HEK293 (cell line): ENCODE data around the gene USP5.
A peak's percentile ranks its signal among the peaks of the same experiment; 100 is the strongest.

ENCODE experiments used
- CTCF ChIA-PET: fragments of 350-600 bp; formaldehyde crosslinking; extraction: SDS; loops from one replicate; lab custom pipeline; 2021; ENCODE audit warnings: antibody characterized with exemption; lab: Yijun Ruan, JAX
- POLR2A ChIA-PET: fragments of 300-600 bp; formaldehyde crosslinking; extraction: SDS; loops from one replicate; lab custom pipeline; 2020; ENCODE audit warnings: antibody characterized with exemption, inconsistent platforms; lab: Yijun Ruan, JAX
- H3K27ac ChIP-seq: fragments of 200-500 bp; sonication (Bioruptor generic); 2 replicates; pipeline ENCODE4 v1.5.1; 2014; ENCODE audit warnings: low read depth, low read length, control low read depth, inconsistent platforms; ENCODE audit errors: extremely low read depth
- H3K36me3 ChIP-seq, 2 experiments: fragments of 200-500 bp in 1 of 2; sonication (Bioruptor generic) in 1 of 2; 1 replicate in 1 of 2; 2 replicates in 1 of 2; pipeline ENCODE4 v1.5.1; 2014 to 2017; ENCODE audit warnings: inconsistent platforms in 2 of 2, low read length in 2 of 2; ENCODE audit not compliant: control insufficient read depth in 2 of 2, insufficient read depth in 1 of 2
- H3K4me1 ChIP-seq: fragments of 200-500 bp; sonication (Bioruptor generic); 2 replicates; pipeline ENCODE4 v1.5.1; 2014; ENCODE audit warnings: mild to moderate bottlenecking, low read length, inconsistent platforms; ENCODE audit not compliant: control insufficient read depth, insufficient read depth
- H3K4me3 ChIP-seq: 2 replicates; pipeline ENCODE4 v1.5.1; 2011; ENCODE audit warnings: low read depth, mild to moderate bottlenecking, control low read depth, low read length, moderate library complexity
- H3K9me3 ChIP-seq: fragments of 200-500 bp; sonication (Bioruptor generic); 2 replicates; pipeline ENCODE4 v1.5.1; 2014; ENCODE audit warnings: low read depth, low read length, inconsistent platforms; ENCODE audit not compliant: control insufficient read depth, insufficient read depth
- GLI2 ChIP-seq: fragments of 450-650 bp; formaldehyde crosslinking; IDR thresholded peaks from 2 replicates; pipeline ENCODE4; 2017; ENCODE audit warnings: missing biosample characterization, missing genetic modification characterization, low read depth, borderline replicate concordance
- GLIS1 ChIP-seq: fragments of 450-650 bp; formaldehyde crosslinking; IDR thresholded peaks from 2 replicates; pipeline ENCODE4 v1.5.1; 2016; ENCODE audit warnings: missing biosample characterization, missing genetic modification characterization
- GLIS2 ChIP-seq: fragments of 450-650 bp; formaldehyde crosslinking; IDR thresholded peaks from 2 replicates; pipeline ENCODE4 v1.5.1; 2016; ENCODE audit warnings: missing biosample characterization, missing genetic modification characterization
- PATZ1 ChIP-seq: fragments of 450-650 bp; formaldehyde crosslinking; IDR thresholded peaks from 2 replicates; pipeline ENCODE4 v1.5.1; 2016; ENCODE audit warnings: missing biosample characterization, missing genetic modification characterization
- ZBTB8A ChIP-seq: fragments of 450-650 bp; formaldehyde crosslinking; IDR thresholded peaks from 2 replicates; pipeline ENCODE4 v1.5.1; 2016; ENCODE audit warnings: missing biosample characterization, missing genetic modification characterization
- ZEB2 ChIP-seq: fragments of 450-650 bp; formaldehyde crosslinking; IDR thresholded peaks from 2 replicates; pipeline ENCODE4 v1.5.1; 2016; ENCODE audit warnings: missing biosample characterization, missing genetic modification characterization
- ZNF114 ChIP-seq: fragments of 450-650 bp; formaldehyde crosslinking; IDR thresholded peaks from 2 replicates; pipeline ENCODE4 v1.5.0; 2017; ENCODE audit warnings: missing biosample characterization, missing genetic modification characterization
- ZNF132 ChIP-seq: fragments of 450-650 bp; formaldehyde crosslinking; IDR thresholded peaks from 2 replicates; pipeline ENCODE4 v1.5.1; 2017; ENCODE audit warnings: missing biosample characterization, missing genetic modification characterization, borderline replicate concordance
- ZNF138 ChIP-seq: fragments of 450-650 bp; formaldehyde crosslinking; IDR thresholded peaks from 2 replicates; pipeline ENCODE4 v1.5.1; 2016; ENCODE audit warnings: missing biosample characterization, missing genetic modification characterization, borderline replicate concordance
- ZNF169 ChIP-seq: fragments of 450-650 bp; formaldehyde crosslinking; IDR thresholded peaks from 2 replicates; pipeline ENCODE4 v1.5.1; 2016; ENCODE audit warnings: missing biosample characterization, missing genetic modification characterization
- ZNF280C ChIP-seq: fragments of 450-650 bp; formaldehyde crosslinking; IDR thresholded peaks from 2 replicates; pipeline ENCODE4 v1.5.1; 2016; ENCODE audit warnings: missing biosample characterization, missing genetic modification characterization
- ZNF341 ChIP-seq: fragments of 450-650 bp; formaldehyde crosslinking; IDR thresholded peaks from 2 replicates; pipeline ENCODE4; 2016; ENCODE audit warnings: low read depth, missing biosample characterization, missing genetic modification characterization
- ZNF398 ChIP-seq: fragments of 450-650 bp; formaldehyde crosslinking; IDR thresholded peaks from 2 replicates; pipeline ENCODE4 v1.5.1; 2017; ENCODE audit warnings: missing biosample characterization, missing genetic modification characterization
- ZNF514 ChIP-seq: fragments of 450-650 bp; formaldehyde crosslinking; IDR thresholded peaks from 2 replicates; pipeline ENCODE4 v1.5.1; 2016; ENCODE audit warnings: missing biosample characterization, missing genetic modification characterization
- ZNF624 ChIP-seq: fragments of 450-650 bp; formaldehyde crosslinking; IDR thresholded peaks from 2 replicates; pipeline ENCODE4 v1.5.1; 2017; ENCODE audit warnings: missing biosample characterization, missing genetic modification characterization
- ZNF704 ChIP-seq: fragments of 450-650 bp; formaldehyde crosslinking; IDR thresholded peaks from 2 replicates; pipeline ENCODE4 v1.5.1; 2016; ENCODE audit warnings: missing biosample characterization, missing genetic modification characterization
- ZSCAN18 ChIP-seq: fragments of 450-650 bp; formaldehyde crosslinking; IDR thresholded peaks from 2 replicates; pipeline ENCODE4 v1.5.1; 2016; ENCODE audit warnings: missing biosample characterization, missing genetic modification characterization
- ZSCAN4 ChIP-seq: fragments of 450-650 bp; formaldehyde crosslinking; IDR thresholded peaks from 2 replicates; pipeline ENCODE4 v1.5.1; 2017; ENCODE audit warnings: missing biosample characterization, missing genetic modification characterization

USP5 gene

GRCh38 chr12:6822426-6823135 lies 29.4 kb upstream of the USP5 start:
- H3K27ac ChIP-seq = no peak overlapping the region
- no peak overlapping the region for H3K4me3 ChIP-seq
- H3K9me3 ChIP-seq = no peaks in the 10 kb centered on the region
- H3K36me3 ChIP-seq = peaks cover 0 to 3% of the 10 kb centered on the region in 2 experiments; a peak in 1 of 3 replicates
- ChIA-PET POLR2A (interaction anchor here (0.6 to 2.0 kb wide), 4 partner anchors 10 to 70 kb away, joined by 4 to 11 read pairs (median 10); partner anchors contain the start of genes CDCA3, MLF2 and USP5), CTCF (interaction anchor here (0.5 to 8.1 kb wide), 8 partner anchors 9 to 255 kb away, joined by 3 to 116 read pairs (median 4); partner anchors contain the start of gene MLF2)
- H3K4me1 ChIP-seq = peaks cover 6% of the 10 kb centered on the region; the same call in 1 of the 2 replicates
- TF ChIP-seq GLI2 (no peak), ZNF398 (tag by site-specific recombination) (peak; percentile 29; the same call in 1 of the 2 replicates)

- CTCF ChIA-PET = interaction anchor here (0.6 to 8.1 kb wide), 4 partner anchors 41 to 70 kb away, joined by 3 to 116 read pairs (median 18); partner anchors contain the start of gene MLF2
- no peak overlapping the region for H3K4me3 ChIP-seq
- peaks cover 0 to 3% of the 10 kb centered on the region in 2 experiments; a peak in 1 of 3 replicates for H3K36me3 ChIP-seq
- no peaks in the 10 kb centered on the region for H3K9me3 ChIP-seq
- H3K4me1 ChIP-seq = peaks cover 6% of the 10 kb centered on the region; the same call in 1 of the 2 replicates
- POLR2A ChIA-PET = no interaction called here
- no peak overlapping the region for H3K27ac ChIP-seq
- TF ChIP-seq ZNF624 (tag by site-specific recombination) (no peak), ZBTB8A (tag by site-specific recombination) (no peak), ZSCAN18 (no peak), ZNF169 (tag by site-specific recombination) (no peak), GLIS2 (peak; percentile 24; the same call in 1 of the 2 replicates), ZNF398 (tag by site-specific recombination) (no peak), ZNF341 (tag by site-specific recombination) (no peak), ZNF114 (tag by site-specific recombination) (no peak), ZNF280C (tag by site-specific recombination) (no peak), ZNF132 (tag by site-specific recombination) (no peak), GLIS1 (tag by site-specific recombination) (peak; percentile 71), ZNF138 (tag by site-specific recombination) (no peak), ZNF514 (tag by site-specific recombination) (no peak), PATZ1 (tag by site-specific recombination) (no peak), ZEB2 (no peak), ZNF704 (tag by site-specific recombination) (no peak), ZSCAN4 (tag by site-specific recombination) (no peak)
Measured at GRCh38 chr12:6823182-6824084, 28.5 kb upstream of the USP5 start.
